ENCODE results near the gene PPP1R9A. TPM values are rescaled to one million over a fixed set of nuclear protein-coding genes. Genes with fewer than 3 reads are reported as not detected.
A peak's percentile ranks its signal among the peaks of the same experiment; 100 is the strongest.

Gene PPP1R9A
- total RNA-seq, 1 donor from 2014 or later, result 30.5 TPM

DNA sequence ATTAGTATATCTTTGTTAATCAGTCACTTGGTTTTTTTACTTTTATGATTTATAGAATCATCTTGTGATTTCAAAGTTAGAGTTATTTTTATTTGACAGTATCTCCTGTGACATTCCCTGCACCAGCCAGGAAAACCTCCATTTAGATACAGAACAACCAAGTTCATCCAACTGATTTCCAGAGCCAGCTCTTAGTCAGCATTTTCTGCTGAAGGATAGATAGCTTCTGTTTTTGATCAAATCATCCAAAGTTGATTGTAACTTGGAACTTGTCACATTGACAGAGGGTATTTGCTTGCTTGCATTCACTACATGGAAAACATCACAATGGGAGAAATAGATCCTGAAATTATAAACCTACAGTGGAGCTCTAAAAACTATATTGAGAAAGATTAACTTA lies 294.3 kb downstream of the PPP1R9A start:
- DNase-seq (ENCODE audit: low spot score), result no peak

DNA sequence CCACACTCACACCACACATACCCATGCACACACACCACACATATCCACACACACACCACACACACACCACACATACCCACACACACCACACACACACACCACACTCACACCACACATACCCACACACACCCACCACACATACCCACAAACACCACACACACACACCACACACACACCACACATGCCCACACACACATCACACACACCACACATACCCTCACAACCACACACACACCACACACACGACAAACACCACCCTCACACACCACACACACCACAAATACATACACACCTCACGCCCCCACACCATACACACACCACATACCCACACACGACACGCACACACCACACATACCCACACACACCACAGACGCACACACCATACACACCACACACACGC lies 297.2 kb downstream of the PPP1R9A start:
- no peak for DNase-seq (ENCODE audit: low spot score)

DNA sequence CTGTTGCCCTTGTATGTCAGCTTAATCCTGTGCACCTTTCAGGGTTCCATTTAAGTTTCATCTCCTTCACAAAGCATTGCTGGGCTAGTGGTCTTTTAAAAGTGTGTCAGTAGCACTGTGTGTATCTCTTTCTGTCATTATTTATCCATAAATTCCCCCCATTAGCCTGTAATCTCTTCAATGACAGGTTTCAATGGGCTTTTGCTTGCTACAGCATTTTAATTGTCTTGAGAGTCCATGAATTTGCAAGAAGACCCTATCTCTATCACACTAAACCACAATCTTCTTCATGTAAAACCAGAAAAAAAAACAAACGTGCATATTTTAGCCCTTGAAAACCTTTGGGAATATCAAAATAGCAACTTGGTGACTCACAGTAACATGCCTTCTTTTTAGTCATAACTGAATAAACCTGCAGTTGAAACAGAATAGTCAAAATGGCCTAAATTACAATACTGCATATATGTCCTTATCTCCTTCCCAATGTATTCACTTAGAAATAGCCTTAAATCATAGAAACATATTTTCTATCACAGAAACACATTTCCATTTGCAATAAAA lies 298.4 kb downstream of the PPP1R9A start:
- DNase-seq (ENCODE audit: low spot score), result no peak

DNA sequence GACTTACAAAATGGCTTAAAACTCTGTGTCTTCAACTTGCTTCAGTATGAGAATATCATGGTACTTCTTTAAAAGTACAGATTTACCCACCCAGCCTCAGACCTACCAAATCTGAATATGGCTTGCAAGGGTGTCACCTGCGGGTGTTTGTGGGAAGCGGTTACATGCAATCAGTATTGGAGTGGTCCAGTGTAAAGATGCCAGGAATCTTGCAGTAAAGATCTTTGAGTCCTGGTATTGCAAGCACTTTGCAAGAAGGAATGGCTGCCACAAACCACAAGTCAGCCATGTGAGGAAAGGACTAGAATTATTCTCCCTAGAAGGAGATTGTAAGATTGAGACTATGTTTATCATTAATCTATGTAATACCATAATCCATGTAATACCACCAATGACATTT lies 301.9 kb downstream of the PPP1R9A start:
- DNase-seq (ENCODE audit: low spot score), result no peak

DNA sequence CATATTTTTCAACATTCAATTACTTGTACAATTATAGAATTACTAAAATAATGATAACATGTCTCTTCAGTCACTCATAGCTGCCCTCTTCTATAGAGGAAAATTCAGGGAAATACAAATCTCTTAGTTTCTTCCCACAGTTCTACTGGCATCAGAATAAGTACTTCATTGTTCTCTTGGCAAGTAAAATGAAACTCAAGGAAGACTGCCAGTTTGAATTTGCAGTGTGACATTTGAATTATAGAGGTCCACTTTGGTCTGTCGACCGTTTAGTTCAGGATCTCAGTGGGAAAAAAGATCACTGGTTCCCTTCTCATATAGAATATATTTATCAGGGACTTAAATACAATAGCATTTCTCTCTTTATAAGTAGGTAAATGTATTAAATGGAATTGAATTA lies 302.4 kb downstream of the PPP1R9A start:
- no peak for DNase-seq (ENCODE audit: low spot score)

DNA sequence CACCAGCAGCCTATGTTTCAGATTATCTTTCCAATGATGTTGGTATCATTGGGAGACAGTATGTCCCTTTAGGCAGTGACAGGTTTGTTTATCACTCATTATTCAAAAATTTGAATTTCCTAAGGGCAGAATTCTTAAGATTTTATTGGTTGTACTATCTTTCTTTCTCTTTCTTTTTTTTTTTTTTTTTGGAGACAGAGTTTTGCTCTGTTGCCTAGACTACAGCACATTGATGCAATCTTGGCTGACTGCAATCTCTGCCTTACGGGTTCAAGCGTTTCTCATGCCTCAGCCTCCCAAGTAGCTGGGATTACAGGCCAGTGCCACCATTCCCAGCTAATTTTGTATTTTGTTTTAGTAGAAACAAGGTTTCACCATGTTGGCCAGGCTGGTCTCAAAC lies 305.8 kb downstream of the PPP1R9A start:
- DNase-seq (ENCODE audit: low spot score), result no peak

DNA sequence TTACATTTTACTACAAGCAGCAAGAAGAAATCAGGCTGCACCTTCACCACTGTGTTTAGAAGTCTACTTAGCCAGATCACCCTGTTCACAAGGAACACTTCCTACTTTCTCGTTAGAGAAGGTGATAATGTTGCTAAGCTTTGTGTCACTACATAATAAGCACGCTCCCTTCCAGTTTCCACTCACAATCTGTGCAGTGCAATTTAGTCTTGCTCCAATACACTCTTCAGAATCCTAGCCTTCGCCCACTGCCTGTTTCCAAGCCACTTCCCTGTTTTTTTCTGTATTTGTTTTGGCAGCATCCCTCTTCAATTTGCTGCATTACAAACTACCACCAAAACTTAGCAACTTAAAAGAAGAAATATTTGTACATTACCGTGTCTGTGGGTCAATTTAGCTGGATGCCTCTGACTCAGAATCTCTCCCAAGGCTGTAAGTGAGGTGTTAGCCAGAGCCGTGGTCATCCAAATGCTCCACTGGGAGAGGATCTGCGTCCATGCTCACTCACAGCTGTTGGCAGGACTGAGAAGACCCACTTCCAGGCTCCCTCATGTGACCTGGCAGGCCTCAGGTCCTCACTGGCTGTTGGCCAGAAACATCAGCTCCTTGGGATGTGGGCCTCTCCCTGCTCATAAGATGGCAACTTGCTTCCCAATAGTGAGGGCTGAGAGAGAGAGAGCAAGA lies 306.6 kb downstream of the PPP1R9A start:
- no peak for DNase-seq (ENCODE audit: low spot score)

DNA sequence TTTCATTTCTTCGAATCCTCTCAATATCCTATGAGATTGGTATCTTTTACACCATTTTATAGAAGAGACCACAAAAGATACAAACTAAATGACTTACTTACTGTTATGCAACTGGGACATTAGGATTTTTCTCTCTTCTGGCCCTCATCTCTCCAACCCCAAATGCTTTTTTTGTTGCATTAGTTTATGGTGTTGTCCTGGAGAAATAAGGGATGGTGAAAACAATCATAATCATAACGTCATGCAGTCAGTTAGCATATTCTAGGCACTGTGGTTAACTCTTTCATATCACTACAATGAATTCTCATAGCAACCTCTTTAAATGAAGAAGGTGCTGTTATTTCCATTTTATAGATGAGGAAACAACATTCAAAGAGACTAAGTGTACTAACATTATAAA lies 312.3 kb downstream of the PPP1R9A start:
- no peak for DNase-seq (ENCODE audit: low spot score)

DNA sequence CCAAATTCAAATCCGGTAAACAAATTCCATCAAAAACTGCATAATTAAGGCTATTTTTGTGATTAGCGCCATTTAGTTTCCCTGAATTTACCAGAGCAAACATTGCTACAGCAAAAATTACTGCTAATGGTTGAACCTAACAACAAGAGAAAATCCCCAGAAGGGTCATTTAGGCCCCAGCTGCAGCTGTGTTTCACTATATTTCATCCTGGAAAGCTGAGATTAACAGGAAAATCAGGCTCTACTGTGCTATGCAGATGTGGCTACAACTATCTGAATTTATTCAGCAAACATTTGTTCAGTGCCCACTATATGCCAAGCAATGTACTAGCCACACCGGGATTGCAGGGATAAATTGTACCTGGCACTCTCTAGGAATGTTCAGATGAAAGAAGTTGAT lies 312.9 kb downstream of the PPP1R9A start:
- DNase-seq (ENCODE audit: low spot score), result no peak

DNA sequence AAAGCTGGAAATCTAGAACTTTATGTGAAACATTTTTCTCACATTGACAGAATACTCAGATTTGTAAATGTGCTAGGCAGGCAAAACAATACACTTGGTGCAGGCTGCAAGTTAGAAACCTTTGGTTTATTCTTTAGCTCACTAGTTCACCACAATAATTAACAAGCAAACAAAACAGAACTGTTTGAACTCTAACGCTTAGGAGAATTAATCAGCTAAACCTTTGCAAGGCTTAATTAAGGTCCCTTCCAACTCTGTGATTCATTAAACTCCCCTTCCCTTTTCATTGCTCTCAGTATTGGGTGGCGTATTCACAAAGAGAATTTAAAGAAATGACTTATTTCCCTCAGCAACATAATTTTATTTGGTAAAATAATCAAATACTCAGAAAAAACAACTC lies 317.9 kb downstream of the PPP1R9A start:
- no peak for DNase-seq (ENCODE audit: low spot score)

DNA sequence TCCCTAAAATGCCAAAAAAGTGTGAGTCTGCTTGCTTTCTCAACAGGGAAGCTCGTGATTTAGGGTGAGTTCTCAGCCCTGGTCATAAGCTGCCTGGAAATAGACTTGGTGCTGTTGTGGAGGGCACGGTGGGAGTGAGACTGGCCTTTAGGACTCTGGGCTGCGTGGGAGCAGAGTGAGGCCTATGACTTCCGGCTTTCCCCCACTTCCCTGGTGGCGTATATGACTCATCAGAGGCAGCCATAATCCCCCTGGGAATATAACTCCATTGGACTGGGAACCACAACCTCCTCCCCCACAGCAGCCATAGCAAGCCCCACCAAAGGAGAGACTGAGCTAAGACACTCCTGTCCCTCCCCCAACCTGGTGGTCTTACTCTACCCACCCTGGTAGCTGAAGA lies 321.9 kb downstream of the PPP1R9A start:
- no peak for DNase-seq (ENCODE audit: low spot score)

DNA sequence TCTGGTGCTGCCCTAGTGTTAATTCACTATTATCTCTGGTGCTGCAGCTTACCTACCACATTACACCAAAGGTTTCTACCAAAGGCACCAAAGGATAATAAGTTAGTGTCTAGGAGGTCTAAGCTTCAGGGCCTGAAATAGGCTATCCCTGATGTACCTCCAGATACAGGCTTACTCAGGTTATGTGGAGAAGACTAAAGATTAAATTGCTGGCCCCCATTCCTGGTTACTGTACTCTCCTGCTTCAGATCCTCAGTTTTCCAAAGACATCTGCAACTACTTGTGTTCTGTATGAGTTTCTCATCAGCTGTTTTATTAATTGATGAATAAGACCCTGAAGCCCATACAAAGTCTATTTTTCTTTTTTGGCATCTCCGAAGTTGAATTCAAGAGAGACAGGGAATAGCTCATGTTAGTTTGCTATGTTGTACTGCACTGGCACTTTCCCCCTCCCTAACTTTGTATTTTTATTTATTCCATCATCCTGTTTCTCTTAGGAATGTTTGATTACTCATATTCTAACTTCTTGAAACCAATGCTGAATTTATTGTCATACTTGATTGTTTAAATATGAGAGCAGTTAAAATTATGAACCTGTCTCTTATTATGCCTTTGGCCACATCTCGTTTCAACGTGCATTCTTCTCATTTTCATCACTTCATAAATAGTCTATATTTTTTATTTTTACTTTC lies 331.0 kb downstream of the PPP1R9A start:
- DNase-seq (ENCODE audit: low spot score), result no peak

DNA sequence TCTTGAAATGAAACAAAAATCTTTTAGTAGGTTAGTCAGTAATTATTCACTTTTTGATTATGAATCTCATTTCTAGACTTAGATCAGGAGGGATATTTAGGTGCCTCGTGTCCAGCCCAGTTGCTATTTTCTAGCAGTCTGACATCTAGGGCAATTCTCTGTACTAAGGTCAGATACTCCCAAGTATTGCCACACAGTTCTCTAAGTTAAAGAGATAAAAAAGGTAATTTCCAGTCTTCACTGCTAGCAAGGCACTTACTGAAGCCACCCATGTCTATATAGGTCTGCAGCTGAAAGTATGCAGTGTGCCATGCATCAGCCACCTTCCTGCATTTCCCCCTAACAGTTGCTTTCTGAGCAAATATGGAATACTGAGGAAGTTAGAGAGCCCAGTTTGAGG lies 333.5 kb downstream of the PPP1R9A start:
- DNase-seq (ENCODE audit: low spot score), result no peak

DNA sequence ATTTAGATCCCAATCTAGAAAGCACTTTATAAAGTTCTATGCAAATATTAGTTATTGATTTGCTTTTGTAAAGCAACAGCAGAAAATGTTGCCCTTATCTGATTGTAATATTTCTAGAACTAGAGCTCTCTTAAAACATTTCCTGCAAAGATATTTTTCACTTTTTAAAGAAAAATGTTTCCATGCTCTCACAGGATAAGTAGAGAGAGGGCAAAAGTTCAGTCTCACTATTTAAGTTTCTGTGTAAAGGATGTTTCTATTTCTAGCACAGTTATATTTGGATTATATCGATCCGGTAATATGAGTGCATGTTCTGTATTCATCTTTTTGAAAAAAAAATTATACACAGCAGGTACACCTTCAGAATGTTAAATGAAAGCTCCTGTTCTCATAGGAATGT lies 334.9 kb downstream of the PPP1R9A start:
- no peak for DNase-seq (ENCODE audit: low spot score)

DNA sequence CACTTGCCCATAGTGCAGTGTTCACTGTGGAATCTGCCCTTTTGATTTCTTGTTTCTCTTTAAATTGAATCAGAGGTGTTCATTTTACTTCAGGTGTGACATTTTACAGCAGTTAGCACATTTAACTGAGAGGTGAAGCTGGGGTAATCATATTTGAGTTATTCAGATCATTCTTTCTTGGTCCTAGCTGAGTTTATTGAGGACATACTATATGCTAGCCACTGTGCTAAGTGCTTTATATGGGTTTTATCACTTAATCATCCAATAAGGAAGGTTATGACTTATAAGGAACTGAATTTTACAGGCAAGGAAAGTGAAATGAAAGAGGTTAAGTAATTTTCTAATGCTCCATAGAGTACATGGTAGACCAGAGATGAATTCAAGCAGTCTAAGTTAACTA lies 337.2 kb downstream of the PPP1R9A start:
- no peak for DNase-seq (ENCODE audit: low spot score)

DNA sequence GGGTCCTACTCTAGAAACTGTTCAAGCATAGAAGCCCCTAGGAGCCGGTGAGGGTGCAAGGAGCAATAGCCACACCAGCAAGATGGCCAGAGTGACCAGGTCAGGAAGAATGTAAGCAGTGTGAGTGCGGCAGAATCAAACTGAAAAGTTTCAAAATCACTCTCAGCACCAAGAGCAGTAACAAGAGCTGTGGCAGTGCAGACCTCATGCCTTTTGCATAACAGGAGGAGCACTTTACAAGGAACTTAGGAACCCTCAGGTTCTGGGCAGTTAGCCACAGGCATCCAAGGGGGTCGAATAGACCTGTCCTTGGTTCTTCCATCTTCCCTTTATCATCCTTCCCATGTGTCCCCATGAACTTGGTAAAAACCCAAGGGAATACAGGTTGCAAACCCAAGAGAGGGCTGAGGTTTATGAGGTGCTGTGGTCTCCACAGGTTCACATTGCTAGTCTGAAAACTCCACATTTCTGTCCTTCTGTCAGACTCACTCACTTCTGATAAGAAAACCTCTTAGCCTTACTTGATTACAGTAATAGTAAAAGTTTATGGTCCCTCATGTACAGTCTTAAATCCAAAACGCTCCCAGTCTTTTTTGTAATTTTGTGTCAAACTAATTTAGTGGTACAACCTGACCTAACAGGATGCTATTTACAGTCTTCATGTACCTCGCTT lies 338.6 kb downstream of the PPP1R9A start:
- no peak for DNase-seq (ENCODE audit: low spot score)

DNA sequence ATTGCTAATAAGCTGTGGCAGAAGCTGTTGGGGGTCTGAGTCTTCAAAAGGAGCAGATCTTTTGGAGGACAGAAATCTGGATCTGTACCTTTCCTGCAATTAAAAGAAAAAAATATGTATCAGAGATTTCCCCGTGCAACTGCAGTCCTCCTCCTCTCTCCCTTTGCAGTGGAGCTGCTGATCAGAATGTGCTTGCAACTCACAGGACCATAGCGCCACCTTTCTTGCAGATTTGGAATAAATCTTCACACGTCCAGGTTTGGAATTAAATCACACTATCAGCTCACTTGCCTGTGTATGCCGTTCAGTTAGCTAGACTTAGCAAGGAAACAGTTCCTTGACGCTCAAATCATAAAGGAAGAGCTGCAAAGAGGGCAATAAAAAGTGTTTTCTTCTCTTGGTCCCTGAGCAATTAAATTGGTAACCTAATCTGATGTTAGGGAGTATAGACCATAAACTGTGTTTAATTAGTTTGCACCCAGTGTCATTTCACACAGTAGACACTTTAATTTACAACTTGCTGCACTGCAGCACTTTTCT lies 339.5 kb downstream of the PPP1R9A start:
- peak; percentile 42 for DNase-seq (ENCODE audit: low spot score)

DNA sequence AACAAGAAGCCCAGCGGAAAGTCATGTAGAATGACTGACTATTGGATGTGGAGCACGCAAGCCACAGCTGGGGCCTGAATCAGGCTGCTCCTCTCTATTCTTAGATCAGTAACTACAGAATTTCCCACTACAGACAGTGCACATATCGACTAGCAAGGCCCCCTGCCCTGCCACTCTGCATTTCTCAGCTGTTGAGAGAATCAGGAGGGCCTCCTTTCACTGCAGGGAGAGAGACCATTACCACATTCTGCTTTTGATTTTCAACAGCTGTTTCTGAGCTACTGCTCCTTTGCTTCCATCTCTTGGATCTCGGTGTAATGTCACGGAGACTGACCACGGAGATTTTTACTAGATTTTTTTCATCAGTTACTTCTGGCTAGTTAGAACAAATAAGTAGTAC lies 343.2 kb downstream of the PPP1R9A start:
- no peak for DNase-seq (ENCODE audit: low spot score)

DNA sequence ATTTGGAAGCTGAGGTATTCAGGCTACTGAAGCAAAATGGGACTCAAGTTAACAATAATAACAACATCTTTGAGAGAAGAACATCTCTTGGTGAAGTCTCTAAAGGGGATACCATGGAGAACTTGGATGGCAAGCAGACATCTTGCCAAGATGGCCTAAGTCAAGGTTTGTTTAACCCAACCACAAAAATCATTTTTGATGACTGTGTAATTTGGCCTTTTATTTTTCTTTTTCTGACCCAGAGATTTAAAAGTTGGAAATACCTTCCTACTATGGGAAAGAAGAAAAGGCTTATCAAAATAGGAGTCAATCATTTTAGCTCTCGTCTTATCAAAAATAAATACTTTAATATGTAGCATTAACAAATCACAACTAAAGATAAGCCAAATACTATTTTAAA lies 344.6 kb downstream of the PPP1R9A start:
- no peak for DNase-seq (ENCODE audit: low spot score)

DNA sequence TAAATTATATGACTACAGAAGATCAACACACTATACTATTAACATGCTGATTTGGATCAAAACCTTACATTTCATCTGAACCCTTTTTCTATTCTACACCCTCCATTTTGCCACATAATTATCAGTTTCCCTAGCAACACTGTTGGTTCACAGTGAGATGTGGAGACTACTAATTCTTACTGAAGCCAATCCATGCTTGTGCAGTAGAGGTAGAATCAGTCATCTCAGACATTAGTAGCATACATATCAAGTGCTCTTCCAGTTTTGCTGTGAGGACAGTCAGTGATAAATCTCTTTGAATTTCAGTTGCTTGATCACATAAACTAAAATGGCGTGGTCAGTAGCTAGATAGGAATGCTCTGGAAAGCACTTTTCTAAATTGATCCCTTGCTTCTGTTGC lies 346.6 kb downstream of the PPP1R9A start:
- no peak for DNase-seq (ENCODE audit: low spot score)

DNA sequence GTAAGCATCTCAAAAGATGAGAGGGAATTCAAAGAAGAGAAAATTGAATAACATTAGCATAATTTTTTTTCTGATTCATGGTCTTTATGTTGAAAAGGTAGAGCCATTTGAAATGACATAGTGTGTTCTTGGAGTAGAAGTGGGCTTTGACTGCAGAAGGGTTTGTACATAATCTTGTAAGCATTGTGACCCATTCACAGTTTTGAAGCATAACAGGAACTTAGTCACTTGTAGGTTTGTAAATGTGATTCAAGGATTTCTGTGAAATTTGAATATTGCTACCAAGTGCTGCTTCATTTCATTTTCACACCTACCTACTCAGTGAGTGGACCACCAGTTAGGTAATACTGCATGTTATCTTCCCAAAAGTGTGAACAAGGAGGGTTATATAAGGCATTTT lies 348.3 kb downstream of the PPP1R9A start:
- DNase-seq (ENCODE audit: low spot score), result no peak

DNA sequence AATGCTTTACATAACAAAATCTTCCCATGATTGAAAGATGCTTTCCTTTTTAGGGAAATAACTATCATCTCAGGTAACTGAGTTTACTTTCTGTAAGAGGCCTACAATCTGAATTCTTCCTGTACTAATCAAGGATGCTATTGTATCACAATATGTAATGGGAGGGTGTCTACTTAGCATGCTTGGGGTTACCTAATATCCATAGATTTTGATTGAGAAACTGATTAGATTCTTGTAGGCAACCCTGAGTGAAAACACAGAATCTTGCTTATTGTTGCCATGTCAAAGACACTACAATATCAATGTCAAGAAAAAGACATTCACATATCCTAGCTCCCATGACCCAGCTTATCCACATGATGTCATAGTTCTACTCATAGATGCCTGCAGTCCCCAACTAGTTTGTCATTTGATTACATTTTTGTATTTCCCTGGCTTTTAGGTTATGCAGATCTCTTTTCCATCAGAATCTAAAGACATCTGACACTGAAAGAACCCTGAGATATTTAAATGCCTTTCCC lies 354.6 kb downstream of the PPP1R9A start:
- DNase-seq (ENCODE audit: low spot score), result no peak

Data from mucosa of gallbladder (tissue), 1 donor.